ENCODE results near the gene ANKRD6. TPM values are rescaled to one million over a fixed set of nuclear protein-coding genes. Genes with fewer than 3 reads are reported as not detected.

Gene ANKRD6
- total RNA-seq, 4 donors from 2014 or later = 2.7 to 9.4 (median 6.6) TPM

GRCh38 chr6:89547281-89547680 lies 114.3 kb downstream of the ANKRD6 start:
- TF ChIP-seq EP300 (IDR thresholded peaks at IDR 0.05; ENCODE audit: low read depth) = no peak
- TF ChIP-seq POLR2A (IDR thresholded peaks at IDR 0.05) = no peak
- TF ChIP-seq CTCF (IDR thresholded peaks at IDR 0.05) = no peak
- no peak for TF ChIP-seq POLR2AphosphoS5 (IDR thresholded peaks at IDR 0.05)
- DNase-seq = no peak
- WGBS, 2 donors (ENCODE audit: low coverage in 1 of 2) = 78% methylated on average over 5 of the region's 5 CpGs; no CpG with 5 or more reads in 1 of the 2 donors
- Histone ChIP-seq H3K27me3 (no peaks in the 10 kb centered on the region), H3K27ac (no peak overlapping the region), H3K9me3 (no peaks in the 10 kb centered on the region), H3K36me3 (no peaks in the 10 kb centered on the region), H3K4me1 (no peaks in the 10 kb centered on the region), H3K4me3 (no peak overlapping the region)
- in situ Hi-C loops (cut with MboI; ENCODE audit: low pct_ligation_motif_present in 1 of 4, low pct_unique_long_range_greater_than_20kb in 1 of 4, low sequenced_read_pairs in 3 of 4) (no loop called here), intact Hi-C loops (cut with DNase I; ENCODE audit: low total_unique reads) (no loop called here)

GRCh38 chr6:89553431-89553830 lies 120.5 kb downstream of the ANKRD6 start:
- Histone ChIP-seq H3K27me3 (no peaks in the 10 kb centered on the region), H3K27ac (no peak overlapping the region), H3K36me3 (no peaks in the 10 kb centered on the region), H3K4me1 (no peaks in the 10 kb centered on the region), H3K9me3 (peaks cover 0 to 3% of the 10 kb centered on the region in 2 donors), H3K4me3 (no peak overlapping the region)
- intact Hi-C loops (cut with DNase I; ENCODE audit: low total_unique reads) = no loop called here
- in situ Hi-C loops (cut with MboI; ENCODE audit: low pct_ligation_motif_present in 1 of 4, low pct_unique_long_range_greater_than_20kb in 1 of 4, low sequenced_read_pairs in 3 of 4) = no loop called here
- TF ChIP-seq POLR2AphosphoS5 (IDR thresholded peaks at IDR 0.05) (no peak), EP300 (IDR thresholded peaks at IDR 0.05; ENCODE audit: low read depth) (no peak), POLR2A (IDR thresholded peaks at IDR 0.05) (no peak), CTCF (IDR thresholded peaks at IDR 0.05) (no peak)
- WGBS, 2 donors (ENCODE audit: low coverage in 1 of 2) = 75% methylated on average over 5 of the region's 5 CpGs; no CpG with 5 or more reads in 1 of the 2 donors
- DNase-seq = no peak

- Histone ChIP-seq H3K27me3 (no peaks in the 10 kb centered on the region), H3K9me3 (peaks cover 0 to 3% of the 10 kb centered on the region in 2 donors), H3K4me1 (no peaks in the 10 kb centered on the region), H3K27ac (no peak overlapping the region), H3K4me3 (no peak overlapping the region), H3K36me3 (no peaks in the 10 kb centered on the region)
- 86 to 92% methylated on average over 5 of the region's 5 CpGs for WGBS, 2 donors (ENCODE audit: low coverage in 1 of 2)
- DNase-seq = no peak
- intact Hi-C loops (cut with DNase I; ENCODE audit: low total_unique reads) (no loop called here), in situ Hi-C loops (cut with MboI; ENCODE audit: low pct_ligation_motif_present in 1 of 4, low pct_unique_long_range_greater_than_20kb in 1 of 4, low sequenced_read_pairs in 3 of 4) (no loop called here)
- no peak for TF ChIP-seq EP300 (IDR thresholded peaks at IDR 0.05; ENCODE audit: low read depth)
- TF ChIP-seq POLR2A (IDR thresholded peaks at IDR 0.05) = no peak
- no peak for TF ChIP-seq POLR2AphosphoS5 (IDR thresholded peaks at IDR 0.05)
- no peak for TF ChIP-seq CTCF (IDR thresholded peaks at IDR 0.05)
Observed at GRCh38 chr6:89554106-89554505, 121.2 kb downstream of the ANKRD6 start.

GRCh38 chr6:89555031-89555430 lies 122.1 kb downstream of the ANKRD6 start:
- TF ChIP-seq POLR2AphosphoS5 (IDR thresholded peaks at IDR 0.05) (no peak), CTCF (IDR thresholded peaks at IDR 0.05) (no peak), POLR2A (IDR thresholded peaks at IDR 0.05) (no peak), EP300 (IDR thresholded peaks at IDR 0.05; ENCODE audit: low read depth) (no peak)
- H3K9me3 ChIP-seq = peaks cover 0 to 3% of the 10 kb centered on the region in 2 donors
- no peak overlapping the region for H3K4me3 ChIP-seq
- H3K27ac ChIP-seq = no peak overlapping the region
- no peak for DNase-seq
- intact Hi-C loops (cut with DNase I; ENCODE audit: low total_unique reads) = no loop called here
- no peaks in the 10 kb centered on the region for H3K4me1 ChIP-seq
- in situ Hi-C loops (cut with MboI; ENCODE audit: low pct_ligation_motif_present in 1 of 4, low pct_unique_long_range_greater_than_20kb in 1 of 4, low sequenced_read_pairs in 3 of 4) = no loop called here
- WGBS, 2 donors (ENCODE audit: low coverage in 1 of 2) = 73% methylated on average over 3 of the region's 4 CpGs; no CpG with 5 or more reads in 1 of the 2 donors
- H3K27me3 ChIP-seq = no peaks in the 10 kb centered on the region
- H3K36me3 ChIP-seq = no peaks in the 10 kb centered on the region
